Esophagus squamous epithelium (tissue), 5 donors: ENCODE measurements around the gene RAVER2. TPM values are rescaled to one million over a fixed set of nuclear protein-coding genes. Genes with fewer than 3 reads are reported as not detected.
A peak's percentile ranks its signal among the peaks of the same experiment; 100 is the strongest.

ENCODE experiments used
- DNase-seq: peaks from one replicate; lab custom pipeline; 2025; lab: John Stamatoyannopoulos, UW
- H3K27ac ChIP-seq, 4 donors: fragments of 200-600 bp; sonication (generic); one replicate each; pipeline ENCODE4 v1.5.1; 2016 to 2019; ENCODE audit warnings: mild to moderate bottlenecking in 1 of 4
- H3K27me3 ChIP-seq, 4 donors: fragments of 200-600 bp; sonication (generic); 1 replicate in 3 of 4; 2 replicates in 1 of 4; pipeline versions ENCODE4 v1.5.1 to v1.6.0; 2017 to 2021; ENCODE audit warnings: antibody characterized with exemption in 1 of 4
- H3K36me3 ChIP-seq, 3 donors: fragments of 200-600 bp; sonication (generic); one replicate each; pipeline ENCODE4 v1.5.1; 2016 to 2019
- H3K4me1 ChIP-seq, 3 donors: fragments of 200-600 bp; sonication (generic); one replicate each; pipeline ENCODE4 v1.5.1; 2017 to 2019
- H3K4me3 ChIP-seq, 4 donors: fragments of 200-600 bp; sonication (generic); 1 replicate in 3 of 4; 2 replicates in 1 of 4; pipeline ENCODE4 v1.5.1; 2016 to 2019; ENCODE audit warnings: mild to moderate bottlenecking in 2 of 4, moderate library complexity in 1 of 4
- H3K9me3 ChIP-seq, 3 donors: fragments of 200-600 bp; sonication (generic); one replicate each; pipeline ENCODE4 v1.5.1; 2016 to 2019
- POLR2A ChIP-seq, 4 donors: fragments of 450-650 bp; IDR thresholded peaks; one replicate each; pipeline ENCODE4 v1.6.1; 2017; ENCODE audit warnings: antibody characterized with exemption in 4 of 4, mild to moderate bottlenecking in 4 of 4, moderate library complexity in 3 of 4
- WGBS, 2 donors: methylation state at CpG; one replicate each; pipeline ENCODE4 v1.1.5; 2018; 5-methylcytosine and 5-hydroxymethylcytosine counted together
- intact Hi-C: fragments of 100-400 bp; cut with DNase I; formaldehyde crosslinking; loops from one replicate; pipeline ENCODE4 v1.15.0; 2022
- total RNA-seq, 4 donors: library from RNA; depleted of rRNA; stranded (reverse); fragments of >200 nt; gene quantifications; one replicate each; pipeline ENCODE4 v1.1.0, GENCODE V29; 2016
- TF ChIP-seq, protein P1 (sequence below), 6 experiments: fragments of 450-650 bp in 4 of 6; fragments of 200-600 bp in 2 of 6; sonication (generic) in 2 of 6; IDR thresholded peaks; one replicate each; pipeline ENCODE4 v1.5.1; 2016 to 2019; ENCODE audit warnings: antibody characterized with exemption in 6 of 6, mild to moderate bottlenecking in 4 of 6, moderate library complexity in 4 of 6
- donor health status: DM: yes; HTN: yes; CAD: no.

Gene RAVER2
- total RNA-seq, 4 donors from 2014 or later, result 7.1 to 17.0 (median 11.8) TPM

DNA sequence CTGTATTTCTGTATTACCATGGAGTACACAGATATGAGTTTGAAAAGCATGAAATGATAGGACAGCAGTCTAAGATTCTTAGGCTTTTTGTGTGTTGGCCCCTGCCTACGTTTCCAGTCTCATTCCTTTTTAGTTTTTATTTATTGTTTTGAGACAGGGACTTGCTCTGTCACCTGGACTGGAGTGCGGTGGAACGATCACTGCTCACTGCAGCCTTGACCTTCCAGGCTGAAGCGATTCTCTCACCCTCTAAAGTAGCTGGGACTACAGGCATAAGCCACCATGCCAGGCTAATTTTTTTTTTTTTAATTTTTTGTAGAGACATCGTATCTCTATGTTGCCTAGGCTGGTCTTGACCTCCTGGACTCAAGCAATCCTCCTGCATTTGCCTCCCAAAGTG is 3.8 kb downstream of the RAVER2 start:
- no peaks in the 10 kb centered on the region for H3K27me3 ChIP-seq
- TF ChIP-seq POLR2A (IDR thresholded peaks at IDR 0.05), result no peak
- TF ChIP-seq, protein P1, sequence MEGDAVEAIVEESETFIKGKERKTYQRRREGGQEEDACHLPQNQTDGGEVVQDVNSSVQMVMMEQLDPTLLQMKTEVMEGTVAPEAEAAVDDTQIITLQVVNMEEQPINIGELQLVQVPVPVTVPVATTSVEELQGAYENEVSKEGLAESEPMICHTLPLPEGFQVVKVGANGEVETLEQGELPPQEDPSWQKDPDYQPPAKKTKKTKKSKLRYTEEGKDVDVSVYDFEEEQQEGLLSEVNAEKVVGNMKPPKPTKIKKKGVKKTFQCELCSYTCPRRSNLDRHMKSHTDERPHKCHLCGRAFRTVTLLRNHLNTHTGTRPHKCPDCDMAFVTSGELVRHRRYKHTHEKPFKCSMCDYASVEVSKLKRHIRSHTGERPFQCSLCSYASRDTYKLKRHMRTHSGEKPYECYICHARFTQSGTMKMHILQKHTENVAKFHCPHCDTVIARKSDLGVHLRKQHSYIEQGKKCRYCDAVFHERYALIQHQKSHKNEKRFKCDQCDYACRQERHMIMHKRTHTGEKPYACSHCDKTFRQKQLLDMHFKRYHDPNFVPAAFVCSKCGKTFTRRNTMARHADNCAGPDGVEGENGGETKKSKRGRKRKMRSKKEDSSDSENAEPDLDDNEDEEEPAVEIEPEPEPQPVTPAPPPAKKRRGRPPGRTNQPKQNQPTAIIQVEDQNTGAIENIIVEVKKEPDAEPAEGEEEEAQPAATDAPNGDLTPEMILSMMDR (IDR thresholded peaks at IDR 0.05), result no peak
- H3K36me3 ChIP-seq, result no peaks in the 10 kb centered on the region
- H3K27ac ChIP-seq, result no peak overlapping the region
- peaks cover 6 to 55% (median 15%) of the 10 kb centered on the region in 3 donors for H3K4me1 ChIP-seq
- WGBS, 2 donors, result 73 to 74% methylated on average over 5 of the region's 5 CpGs
- DNase-seq, result no peak
- no peak overlapping the region for H3K4me3 ChIP-seq
- intact Hi-C loops, result no loop called here
- H3K9me3 ChIP-seq, result no peaks in the 10 kb centered on the region

DNA sequence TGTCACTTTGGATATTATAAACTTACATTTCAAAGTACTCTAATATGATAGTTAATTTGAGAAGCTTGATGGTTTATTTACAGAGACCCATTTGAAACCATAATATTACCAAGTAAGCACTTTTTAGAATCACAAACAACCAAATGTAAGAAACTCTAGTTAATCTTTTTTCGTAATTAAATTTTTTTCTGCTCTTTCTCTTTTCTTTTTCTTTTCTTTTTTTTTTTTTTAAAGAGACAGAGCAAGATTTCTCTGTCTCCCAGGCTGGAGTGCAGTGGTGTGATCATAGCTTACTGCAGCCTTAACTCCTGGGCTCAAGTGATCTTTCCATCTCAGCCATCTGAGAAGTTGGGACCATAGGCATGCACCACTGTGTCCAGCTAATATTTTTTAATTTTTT is 5.2 kb downstream of the RAVER2 start:
- Histone ChIP-seq H3K9me3 (no peaks in the 10 kb centered on the region), H3K4me3 (no peak overlapping the region), H3K27ac (no peak overlapping the region), H3K27me3 (no peaks in the 10 kb centered on the region), H3K36me3 (no peaks in the 10 kb centered on the region), H3K4me1 (peaks cover 6 to 55% (median 10%) of the 10 kb centered on the region in 3 donors)
- intact Hi-C loops, result no loop called here
- TF ChIP-seq POLR2A (IDR thresholded peaks at IDR 0.05), result no peak
- TF ChIP-seq, protein P1 (IDR thresholded peaks at IDR 0.05), result no peak
- DNase-seq, result no peak
- WGBS, 2 donors, result 12 to 44% methylated on average over 1 of the region's 1 CpG

DNA sequence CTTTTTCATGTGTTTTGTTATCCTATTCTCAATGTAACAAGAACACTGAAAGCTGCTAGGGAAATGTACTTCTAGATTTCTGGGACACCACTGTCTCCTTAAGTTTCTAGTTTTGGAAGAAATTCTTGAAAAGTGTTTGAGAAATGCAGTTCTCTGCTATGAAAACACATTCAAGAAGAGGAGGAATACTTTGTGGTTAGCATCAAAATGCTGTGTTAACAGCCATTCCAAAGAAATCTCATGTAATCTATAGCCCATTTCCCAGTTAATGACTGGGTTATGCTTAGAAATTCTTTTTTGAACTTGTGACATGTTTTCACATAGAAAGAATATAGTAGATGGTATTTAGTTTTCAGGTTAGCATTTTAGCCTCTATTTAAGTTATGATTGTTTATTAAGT is 6.0 kb downstream of the RAVER2 start:
- DNase-seq, result no peak
- H3K36me3 ChIP-seq, result no peaks in the 10 kb centered on the region
- H3K9me3 ChIP-seq, result no peaks in the 10 kb centered on the region
- intact Hi-C loops, result no loop called here
- peaks cover 6 to 59% (median 9%) of the 10 kb centered on the region in 3 donors for H3K4me1 ChIP-seq
- TF ChIP-seq, protein P1 (IDR thresholded peaks at IDR 0.05), result no peak
- TF ChIP-seq POLR2A (IDR thresholded peaks at IDR 0.05), result no peak
- no peak overlapping the region for H3K27ac ChIP-seq
- H3K4me3 ChIP-seq, result no peak overlapping the region
- no peaks in the 10 kb centered on the region for H3K27me3 ChIP-seq

DNA sequence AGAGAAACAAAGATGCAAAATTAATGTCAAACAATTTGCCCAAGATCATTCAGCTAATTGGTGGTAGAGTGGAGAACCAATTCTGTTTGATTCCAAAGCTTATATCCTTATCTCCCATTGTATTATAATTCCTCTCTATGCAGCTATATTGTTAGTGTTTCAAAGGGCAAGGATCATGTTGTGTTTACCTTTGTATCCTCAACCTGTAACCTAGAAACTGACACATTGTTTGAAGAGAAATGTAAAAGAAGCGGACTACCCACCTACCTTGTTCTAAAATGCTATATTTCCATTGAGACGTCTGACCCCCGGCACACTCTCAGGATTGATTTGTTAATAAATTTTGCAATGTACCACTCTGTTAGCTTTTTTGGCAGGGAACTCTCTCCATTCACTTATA is 9.3 kb downstream of the RAVER2 start:
- no peak for TF ChIP-seq POLR2A (IDR thresholded peaks at IDR 0.05)
- TF ChIP-seq, protein P1 (IDR thresholded peaks at IDR 0.05), result no peak
- Histone ChIP-seq H3K36me3 (no peaks in the 10 kb centered on the region), H3K4me1 (peaks cover 0 to 28% (median 0%) of the 10 kb centered on the region in 3 donors), H3K4me3 (no peak overlapping the region), H3K27ac (no peak overlapping the region), H3K9me3 (no peaks in the 10 kb centered on the region), H3K27me3 (no peaks in the 10 kb centered on the region)
- 86 to 92% methylated on average over 3 of the region's 3 CpGs for WGBS, 2 donors
- intact Hi-C loops, result no loop called here
- DNase-seq, result no peak

DNA sequence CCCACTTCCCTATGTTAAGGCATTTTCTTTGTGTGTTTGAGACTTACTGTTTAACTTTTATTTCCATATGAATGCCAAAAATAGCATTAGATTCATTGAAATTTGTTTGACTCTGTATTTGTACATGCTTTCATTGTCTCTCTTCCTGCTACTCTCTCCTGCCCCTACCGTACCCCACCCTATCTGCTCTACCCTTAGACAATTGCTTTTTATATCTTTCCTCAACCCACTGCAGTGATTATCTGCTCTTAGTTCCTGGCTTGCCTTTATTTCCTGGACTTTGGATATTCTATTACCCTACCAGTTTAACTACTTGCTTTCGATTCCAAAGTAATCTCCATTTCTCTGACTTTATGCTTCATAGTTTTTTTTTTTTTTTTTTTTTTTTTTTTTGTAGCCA is 10.5 kb downstream of the RAVER2 start:
- H3K27me3 ChIP-seq, result no peaks in the 10 kb centered on the region
- H3K36me3 ChIP-seq, result no peaks in the 10 kb centered on the region
- no peak for TF ChIP-seq POLR2A (IDR thresholded peaks at IDR 0.05)
- TF ChIP-seq, protein P1 (IDR thresholded peaks at IDR 0.05), result no peak
- 39 to 42% methylated on average over 2 of the region's 2 CpGs for WGBS, 2 donors
- DNase-seq, result no peak
- no peak overlapping the region for H3K4me3 ChIP-seq
- H3K27ac ChIP-seq, result peak overlapping the region in 1 of 4 donors; percentile 7
- H3K4me1 ChIP-seq, result peaks cover 0 to 17% (median 0%) of the 10 kb centered on the region in 3 donors
- intact Hi-C loops, result no loop called here
- H3K9me3 ChIP-seq, result no peaks in the 10 kb centered on the region
